Measurements from ENCODE around the gene NCOA1.
"Not testable (repeated sequence)": the region's sequence is repeated elsewhere in the genome, so short reads cannot be mapped to it uniquely, and the experiment has no call there.

Gene NCOA1

DNA sequence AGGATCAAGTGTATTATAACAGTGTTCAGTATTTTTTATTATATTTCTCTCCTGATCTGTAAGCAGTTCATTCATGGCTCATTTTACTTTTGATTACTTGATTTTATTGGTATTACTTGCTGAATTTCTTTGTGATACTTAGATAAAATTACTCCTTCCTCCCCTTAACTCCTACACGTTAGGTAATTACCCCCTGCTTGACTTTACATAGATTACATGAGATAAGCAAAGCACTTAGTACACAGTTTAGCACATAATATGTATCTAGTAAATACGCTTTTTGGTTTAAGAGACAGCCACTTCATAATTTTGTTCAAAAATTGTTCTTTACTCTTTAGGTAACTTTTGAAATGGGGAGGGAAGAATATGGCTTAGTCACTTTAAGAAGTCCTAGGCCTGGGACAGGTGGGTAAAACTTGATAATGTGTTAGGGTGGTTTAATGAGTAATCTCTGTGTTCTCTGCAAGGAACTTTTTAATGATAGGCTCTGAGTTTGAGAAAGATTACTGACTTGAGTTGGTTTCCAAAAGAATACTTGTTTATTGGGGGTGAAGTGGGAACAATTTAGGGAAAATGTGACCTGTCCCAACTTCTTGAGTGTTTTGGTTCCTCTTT is 80.9 kb downstream of the NCOA1 start:
- no peak for DNase-seq (ENCODE audit: low read depth in 1 of 2, low spot score in 1 of 2)

GRCh38 chr2:24576146-24576545 is 85.1 kb downstream of the NCOA1 start:
- no peak for DNase-seq (ENCODE audit: low read depth in 1 of 2, low spot score in 1 of 2)

DNA sequence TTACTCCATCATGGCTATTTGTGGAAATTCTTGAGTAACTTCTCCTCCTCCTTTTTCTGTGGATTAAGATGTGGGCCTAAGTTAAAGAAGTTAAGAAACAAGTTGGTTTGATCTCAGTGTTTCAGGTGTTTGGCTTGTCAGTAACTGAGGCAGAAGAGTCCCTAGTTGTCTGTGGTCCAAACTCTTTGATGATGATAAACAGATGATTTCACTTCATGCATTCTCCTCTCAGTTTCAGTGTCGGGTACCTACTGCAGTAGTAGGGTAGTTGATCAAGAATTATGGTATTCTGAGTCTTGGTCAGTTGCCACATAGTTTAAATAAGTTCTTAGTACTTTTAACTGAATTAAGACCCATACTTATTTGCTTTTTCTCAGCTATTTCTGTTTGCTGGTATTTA is 85.6 kb downstream of the NCOA1 start:
- no peak for DNase-seq (ENCODE audit: low read depth in 1 of 2, low spot score in 1 of 2)

DNA sequence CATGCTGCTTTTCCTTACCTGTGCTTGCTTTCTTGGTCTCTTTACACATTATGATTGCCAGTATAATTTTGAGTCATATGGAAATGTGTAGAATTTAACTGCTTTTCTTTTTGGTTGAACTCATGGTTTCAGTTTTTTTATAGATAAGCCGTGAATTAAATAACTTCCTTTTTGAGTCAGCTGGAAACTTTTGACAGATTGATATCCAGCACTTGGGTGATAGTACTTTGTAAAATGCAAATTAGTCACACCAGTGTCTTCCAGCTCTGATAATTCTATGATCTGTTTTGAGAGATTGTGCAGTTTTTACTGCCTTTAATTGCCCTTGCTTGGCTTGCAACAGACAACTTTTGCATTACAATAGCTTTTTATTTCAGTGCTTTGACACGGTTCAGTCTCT is 86.4 kb downstream of the NCOA1 start:
- DNase-seq (ENCODE audit: low read depth in 1 of 2, low spot score in 1 of 2) = peak in 1 of 2 donors; percentile 12

GRCh38 chr2:24579053-24579803 is 88.2 kb downstream of the NCOA1 start:
- DNase-seq (ENCODE audit: low read depth in 1 of 2, low spot score in 1 of 2) = peak in 1 of 2 donors; percentile 11

GRCh38 chr2:24580561-24580960 is 89.5 kb downstream of the NCOA1 start:
- no peak for DNase-seq (ENCODE audit: low read depth in 1 of 2, low spot score in 1 of 2)

- not testable (repeated sequence) for DNase-seq (ENCODE audit: low read depth in 1 of 2, low spot score in 1 of 2)
Measured at GRCh38 chr2:24581971-24582370, 90.9 kb downstream of the NCOA1 start.

GRCh38 chr2:24586955-24587354 is 95.9 kb downstream of the NCOA1 start:
- peak in 1 of 2 donors; percentile 38 for DNase-seq (ENCODE audit: low read depth in 1 of 2, low spot score in 1 of 2)

GRCh38 chr2:24588294-24588693 is 97.2 kb downstream of the NCOA1 start:
- no peak for DNase-seq (ENCODE audit: low read depth in 1 of 2, low spot score in 1 of 2)

- DNase-seq (ENCODE audit: low read depth in 1 of 2, low spot score in 1 of 2) = no peak
Measured at GRCh38 chr2:24592441-24593100, 101.5 kb downstream of the NCOA1 start.

DNA sequence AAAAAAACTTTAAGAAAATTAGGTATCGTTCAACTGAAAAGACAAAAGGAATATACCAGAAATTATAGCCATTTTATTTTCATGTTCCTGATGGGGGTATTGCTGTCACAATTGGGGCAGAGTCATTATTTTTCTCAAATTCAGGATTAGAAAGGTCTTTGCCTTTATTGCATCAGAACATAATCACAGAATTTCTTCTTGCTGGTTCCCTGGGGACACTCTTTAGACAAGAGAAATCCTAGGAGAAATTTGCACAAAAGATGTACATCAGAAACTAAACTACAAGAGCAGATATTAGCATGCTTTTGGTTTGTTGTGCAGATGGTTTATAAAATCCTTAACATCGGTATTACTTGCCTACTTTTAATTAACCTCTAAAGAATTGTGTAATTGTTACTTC is 103.2 kb downstream of the NCOA1 start:
- no peak for DNase-seq (ENCODE audit: low read depth in 1 of 2, low spot score in 1 of 2)

- no peak for DNase-seq (ENCODE audit: low read depth in 1 of 2, low spot score in 1 of 2)
Measured at GRCh38 chr2:24597181-24597870, 106.3 kb downstream of the NCOA1 start.

GRCh38 chr2:24600140-24600539 is 109.1 kb downstream of the NCOA1 start:
- not testable (repeated sequence) for DNase-seq (ENCODE audit: low read depth in 1 of 2, low spot score in 1 of 2)

DNA sequence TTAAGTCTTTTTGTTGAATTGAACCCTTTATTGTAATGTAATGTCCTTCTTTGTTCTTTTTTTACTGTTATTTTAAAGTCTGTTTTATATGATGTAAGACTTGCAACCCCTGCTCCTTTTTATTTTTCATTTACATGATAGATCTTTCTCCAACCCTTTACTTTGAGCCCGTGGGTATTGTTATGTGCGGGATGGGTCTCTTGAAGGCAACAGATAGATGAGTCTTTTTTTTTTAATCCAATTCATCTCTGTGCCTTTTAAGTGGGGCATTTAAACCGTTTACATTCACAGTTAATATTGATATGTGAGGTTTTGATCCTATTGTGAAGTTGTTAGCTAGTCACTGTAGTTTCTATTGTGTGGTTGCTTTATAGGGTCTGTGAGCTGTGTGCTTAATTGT is 120.6 kb downstream of the NCOA1 start:
- no peak for DNase-seq (ENCODE audit: low read depth in 1 of 2, low spot score in 1 of 2)

DNA sequence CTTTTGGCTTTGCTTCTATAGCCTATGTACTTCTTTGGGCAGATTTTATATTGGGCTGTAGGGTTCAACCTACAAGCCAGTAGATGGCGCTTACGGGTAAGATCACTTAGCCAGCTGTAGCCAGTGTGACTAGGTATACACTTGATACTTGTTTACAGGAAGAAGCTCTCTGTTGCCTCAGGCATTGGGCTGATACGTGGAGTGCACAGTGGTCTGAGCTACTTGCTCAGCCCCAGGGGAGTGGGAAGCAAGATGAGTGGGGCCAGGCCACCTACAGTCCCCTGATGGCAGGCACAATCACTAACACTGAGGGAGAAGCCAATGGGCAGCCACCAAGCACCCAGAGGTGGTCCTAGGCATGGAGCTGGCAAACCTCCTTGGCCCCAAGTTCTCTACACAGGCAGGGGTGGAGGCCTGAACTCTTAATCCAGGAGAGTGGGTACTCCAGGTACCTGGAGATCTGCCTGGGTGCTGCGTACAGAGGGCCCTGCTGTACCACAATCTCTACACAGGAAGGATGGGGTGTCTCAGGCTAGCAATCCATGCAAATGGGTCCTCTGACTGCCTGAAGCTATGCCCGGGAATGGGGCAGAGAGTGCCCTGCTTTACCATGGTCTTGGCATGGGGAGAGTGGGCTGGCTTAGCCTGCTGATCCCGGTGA is 122.2 kb downstream of the NCOA1 start:
- DNase-seq (ENCODE audit: low read depth in 1 of 2, low spot score in 1 of 2) = no peak

DNA sequence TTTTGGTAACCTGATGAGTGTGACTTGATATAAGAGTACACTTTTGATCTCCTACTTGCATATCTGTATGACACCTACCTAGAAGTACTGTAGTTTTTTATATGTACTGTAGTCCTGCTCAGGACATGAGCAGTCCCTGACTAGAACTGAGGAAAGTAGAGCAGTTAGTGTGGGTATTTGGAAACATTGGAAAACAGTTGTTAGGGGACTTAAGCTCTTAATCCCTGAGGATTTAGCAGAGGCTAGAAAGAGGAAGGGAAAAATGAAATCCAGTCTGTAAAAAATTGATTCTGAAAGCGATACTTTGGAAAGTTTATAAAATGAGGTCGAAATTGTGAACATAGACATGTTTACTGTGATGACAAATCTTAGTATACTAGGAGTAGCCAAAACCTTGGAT is 125.6 kb downstream of the NCOA1 start:
- no peak for DNase-seq (ENCODE audit: low read depth in 1 of 2, low spot score in 1 of 2)

GRCh38 chr2:24617424-24617823 is 126.4 kb downstream of the NCOA1 start:
- no peak for DNase-seq (ENCODE audit: low read depth in 1 of 2, low spot score in 1 of 2)

DNA sequence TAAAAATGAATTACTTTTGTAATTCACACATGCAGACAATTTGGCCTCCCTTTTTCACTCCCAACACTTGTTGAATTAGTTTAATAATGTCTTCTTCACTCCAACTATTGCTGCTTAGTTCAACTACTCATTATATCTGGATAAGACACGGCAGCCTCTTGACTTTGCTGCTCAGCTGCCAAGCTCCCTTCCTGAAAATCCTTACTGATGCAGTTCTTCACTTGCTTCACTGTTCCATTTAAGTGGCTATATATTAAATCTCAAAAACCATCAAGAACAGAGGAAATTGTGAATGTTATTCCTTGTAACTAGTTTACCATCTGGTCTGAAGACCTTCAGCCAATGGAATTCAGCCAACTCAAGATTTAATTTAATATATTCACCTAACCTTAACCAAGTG is 127.1 kb downstream of the NCOA1 start:
- no peak for DNase-seq (ENCODE audit: low read depth in 1 of 2, low spot score in 1 of 2)

GRCh38 chr2:24618680-24619079 is 127.6 kb downstream of the NCOA1 start:
- DNase-seq (ENCODE audit: low read depth in 1 of 2, low spot score in 1 of 2) = no peak

- no peak for DNase-seq (ENCODE audit: low read depth in 1 of 2, low spot score in 1 of 2)
Measured at GRCh38 chr2:24620936-24621335, 129.9 kb downstream of the NCOA1 start.

Measured in activated CD4-positive, alpha-beta T cell treated with anti-CD3 and anti-CD28 coated beads, Interleukin-2, amount 50 U/mL, for 24 hours (primary cell).